IMR-90 (cell line): Measurements from ENCODE around the gene TRPM3.

Experiments used
- CEBPB ChIP-seq: IDR thresholded peaks from 2 replicates; pipeline ENCODE4 v1.6.1; 2012; ENCODE audit warnings: low read depth, low read length, improper control_type of control experiment
- CTCF ChIP-seq: conservative IDR thresholded peaks from 2 replicates; pipeline ENCODE4 v1.5.1; 2012; ENCODE audit warnings: mild to moderate bottlenecking, low read depth, low read length, improper control_type of control experiment
- ELK1 ChIP-seq: fragments of 150-350 bp; IDR thresholded peaks from 2 replicates; pipeline ENCODE4 v1.6.1; 2016; ENCODE audit warnings: low read depth, mild to moderate bottlenecking, low read length, moderate library complexity, borderline replicate concordance
- MAFK ChIP-seq: IDR thresholded peaks from 2 replicates; pipeline ENCODE4 v1.6.1; 2012; ENCODE audit warnings: low read depth, low read length, improper control_type of control experiment
- MXI1 ChIP-seq: IDR thresholded peaks from 2 replicates; pipeline ENCODE4 v1.6.1; 2012; ENCODE audit warnings: low read depth, mild to moderate bottlenecking, low read length, moderate library complexity, borderline replicate concordance
- POLR2A ChIP-seq: IDR thresholded peaks from 2 replicates; pipeline ENCODE4 v1.6.1; 2012; ENCODE audit warnings: mild to moderate bottlenecking, low read depth, low read length
- RAD21 ChIP-seq: IDR thresholded peaks from 2 replicates; pipeline ENCODE4 v1.6.1; 2012; ENCODE audit warnings: low read length, improper control_type of control experiment
- RCOR1 ChIP-seq: IDR thresholded peaks from 2 replicates; pipeline ENCODE4 v1.6.1; 2012; ENCODE audit warnings: mild to moderate bottlenecking, low read length, improper control_type of control experiment; ENCODE audit not compliant: insufficient replicate concordance
- RFX5 ChIP-seq: IDR thresholded peaks from 2 replicates; pipeline ENCODE4 v1.8.0; 2012; ENCODE audit warnings: low read depth, mild to moderate bottlenecking, low read length, moderate library complexity
- SMC3 ChIP-seq: fragments of 150-350 bp; IDR thresholded peaks from 2 replicates; pipeline ENCODE4 v1.6.1; 2016; ENCODE audit warnings: low read depth, mild to moderate bottlenecking, antibody characterized with exemption, low read length, moderate library complexity
- USF2 ChIP-seq: fragments of 150-350 bp; IDR thresholded peaks from 2 replicates; pipeline ENCODE4 v1.6.1; 2017; ENCODE audit warnings: mild to moderate bottlenecking, antibody characterized with exemption, low read length, low read depth

- TF ChIP-seq CEBPB (no peak), CTCF (no peak), USF2 (no peak), RAD21 (no peak), MAFK (no peak), POLR2A (no peak), RFX5 (no peak), ELK1 (no peak), RCOR1 (no peak), MXI1 (no peak), SMC3 (no peak)
These were observed 570.0 kb downstream of the TRPM3 start for GRCh38 chr9:70551396-70551795.
